ENCODE results near the gene DEPDC5.
"Not testable (repeated sequence)": the region's sequence is repeated elsewhere in the genome, so short reads cannot be mapped to it uniquely, and the experiment has no call there.

Gene DEPDC5

GRCh38 chr22:31753634-31754501 is at the start of gene DEPDC5:
Gene DEPDC5 (plus strand): TSS chr22:31754019. CDS start chr22:31754922, 903 bp downstream.
- peak; percentile 91 to 98 for DNase-seq

- DNase-seq = no peak
Observed at GRCh38 chr22:31707519-31707918, 46.3 kb upstream of the DEPDC5 start.

- peak; percentile 29 to 66 for DNase-seq
Observed at GRCh38 chr22:31711226-31711625, 42.6 kb upstream of the DEPDC5 start.

- no peak for DNase-seq
Observed at GRCh38 chr22:31715147-31715778, 38.6 kb upstream of the DEPDC5 start.

GRCh38 chr22:31719850-31720471 is 33.9 kb upstream of the DEPDC5 start:
- DNase-seq = no peak

GRCh38 chr22:31723723-31724122 is 30.1 kb upstream of the DEPDC5 start:
- DNase-seq = no peak

GRCh38 chr22:31726692-31727091 is 27.1 kb upstream of the DEPDC5 start:
- DNase-seq = no peak

- no peak for DNase-seq
Observed at GRCh38 chr22:31728857-31729256, 25.0 kb upstream of the DEPDC5 start.

DNA sequence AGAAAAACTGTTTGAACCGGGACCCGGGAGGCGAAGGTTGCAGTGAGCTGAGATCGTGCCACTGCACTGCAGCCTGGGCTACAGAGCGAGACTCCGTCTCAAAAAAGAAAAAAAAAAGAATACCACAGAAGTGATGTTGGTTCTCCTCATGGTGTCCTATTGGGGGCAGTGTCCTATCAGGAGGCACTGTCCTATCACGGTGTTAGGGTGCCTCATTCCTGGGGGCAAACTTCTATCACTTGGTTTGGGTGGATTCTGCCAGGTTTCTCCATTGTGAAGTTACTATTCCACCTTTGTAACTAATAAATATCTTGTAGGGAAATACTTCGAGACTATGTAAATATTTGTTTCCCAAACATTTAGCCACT is 23.5 kb upstream of the DEPDC5 start:
- DNase-seq = no peak

DNA sequence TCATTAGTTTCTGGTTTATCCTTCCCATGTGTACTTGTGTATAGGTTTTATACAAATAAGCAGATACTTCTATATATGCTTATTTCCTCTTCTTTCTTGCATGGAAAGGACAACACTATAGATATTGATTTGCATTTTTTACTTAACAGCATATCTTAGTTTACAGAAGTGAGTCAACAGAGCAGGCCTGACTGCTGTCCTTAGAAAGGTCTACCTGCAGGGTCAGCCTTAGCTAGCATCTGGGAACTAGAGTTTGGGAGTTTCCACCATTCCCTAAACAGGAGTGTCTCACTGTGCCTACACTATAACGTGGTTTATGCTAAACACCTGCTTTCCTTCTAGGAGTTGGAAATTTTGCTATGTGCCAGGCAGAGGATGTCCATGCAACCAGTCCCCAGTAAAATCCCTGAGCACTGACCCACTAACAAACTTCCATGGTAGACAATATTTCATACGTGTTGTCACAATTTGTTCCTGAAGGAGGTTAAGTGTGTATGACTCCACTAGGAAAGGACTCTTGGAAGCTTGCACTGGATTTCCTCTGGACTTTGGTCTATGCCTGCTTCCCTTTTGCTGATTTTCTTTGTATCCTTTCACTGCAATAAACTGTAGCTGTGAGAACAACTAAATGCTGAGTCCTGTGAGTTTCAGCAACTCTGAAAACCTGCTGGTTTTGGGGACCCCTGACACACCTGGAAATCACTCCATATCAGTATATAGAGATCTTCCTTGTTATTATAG is 21.6 kb upstream of the DEPDC5 start:
- DNase-seq = no peak

DNA sequence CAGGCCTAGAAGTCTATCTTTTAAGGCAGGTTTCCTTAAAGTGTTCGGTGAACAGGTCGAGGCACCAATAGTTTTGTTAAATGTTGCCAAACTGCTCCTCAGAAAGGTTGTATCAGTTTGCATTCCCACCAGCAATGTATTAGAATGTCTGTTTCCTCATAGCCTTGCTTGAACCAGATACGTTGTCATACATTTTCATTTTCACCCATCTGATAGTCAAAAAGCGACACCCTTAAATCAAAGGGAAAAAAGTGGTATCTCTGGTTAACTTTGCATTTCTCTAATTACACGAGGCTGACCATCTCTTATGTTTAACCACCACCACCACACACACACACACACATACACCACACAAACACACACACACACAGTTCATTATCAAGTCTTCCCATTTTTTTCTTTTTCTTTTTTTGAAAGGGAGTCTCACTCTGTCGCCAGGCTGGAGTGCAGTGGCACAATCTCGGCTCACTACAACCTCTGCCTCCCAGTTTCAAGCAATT is 20.2 kb upstream of the DEPDC5 start:
- no peak for DNase-seq

- no peak for DNase-seq
Observed at GRCh38 chr22:31734512-31734911, 19.3 kb upstream of the DEPDC5 start.

DNA sequence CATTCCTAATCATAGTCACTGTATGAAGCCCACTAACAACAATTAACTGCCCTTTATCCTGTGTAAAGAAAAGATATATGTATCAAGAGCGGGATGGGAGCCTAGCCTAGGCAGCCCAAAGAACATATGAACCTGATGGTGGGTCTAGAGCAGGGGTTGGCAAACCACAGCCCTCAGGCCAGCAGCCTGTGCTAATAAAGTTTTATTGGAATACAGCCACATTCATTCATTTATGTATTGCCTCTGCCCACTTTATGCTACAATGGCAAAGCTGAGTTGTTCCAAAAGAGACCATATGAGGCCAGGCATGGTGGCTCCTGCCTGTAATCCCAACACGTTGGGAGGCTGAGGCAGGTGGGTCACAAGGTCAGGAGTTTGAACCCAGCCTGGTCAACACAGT is 17.4 kb upstream of the DEPDC5 start:
- DNase-seq = no peak

DNA sequence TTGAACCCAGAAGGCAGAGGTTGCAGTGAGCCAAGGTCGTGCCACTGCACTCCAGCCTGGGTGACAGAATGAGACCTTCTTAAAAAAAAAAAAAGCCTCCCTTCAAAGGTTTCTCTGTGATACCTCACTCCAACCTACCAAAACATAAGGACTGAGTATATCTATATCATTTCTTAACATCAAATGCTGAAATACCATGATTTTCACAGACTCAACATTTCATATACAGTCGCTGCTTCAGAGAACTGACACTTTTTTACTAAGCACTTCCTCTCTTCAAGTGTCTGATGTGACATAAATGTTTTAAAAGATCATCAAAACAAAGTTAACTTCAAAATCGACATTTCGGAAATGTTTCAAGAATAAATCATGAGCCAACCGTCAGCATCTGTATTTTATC is 15.9 kb upstream of the DEPDC5 start:
- no peak for DNase-seq

GRCh38 chr22:31738566-31738965 is 15.3 kb upstream of the DEPDC5 start:
- no peak for DNase-seq

- no peak for DNase-seq
Observed at GRCh38 chr22:31739795-31740201, 14.0 kb upstream of the DEPDC5 start.

GRCh38 chr22:31740314-31740713 is 13.5 kb upstream of the DEPDC5 start:
- not testable (repeated sequence) for DNase-seq

- peak; percentile 50 to 54 for DNase-seq
Observed at GRCh38 chr22:31742115-31742514, 11.7 kb upstream of the DEPDC5 start.

GRCh38 chr22:31742682-31743081 is 11.1 kb upstream of the DEPDC5 start:
- DNase-seq = no peak

- DNase-seq = no peak
Observed at GRCh38 chr22:31743871-31744270, 9.9 kb upstream of the DEPDC5 start.

DNA sequence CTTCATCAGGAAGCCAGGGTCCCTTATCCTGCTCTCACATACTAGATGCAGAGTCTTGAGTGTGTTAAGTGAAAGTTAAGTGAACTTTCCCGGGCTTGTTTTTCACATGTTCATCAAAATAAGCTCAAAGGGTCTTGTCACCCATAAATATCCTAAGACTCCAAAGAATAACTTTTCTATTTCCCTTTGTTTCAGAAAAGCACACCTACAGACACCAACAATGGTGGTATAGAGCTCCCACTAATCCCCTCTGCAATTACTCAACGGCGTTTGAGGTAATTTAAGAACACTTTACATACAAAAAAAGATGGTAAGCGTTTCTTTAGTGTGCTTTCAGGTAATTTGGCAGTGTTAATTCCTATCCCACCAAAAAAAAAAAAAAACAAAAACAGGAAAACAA is 6.4 kb upstream of the DEPDC5 start:
- DNase-seq = no peak

DNA sequence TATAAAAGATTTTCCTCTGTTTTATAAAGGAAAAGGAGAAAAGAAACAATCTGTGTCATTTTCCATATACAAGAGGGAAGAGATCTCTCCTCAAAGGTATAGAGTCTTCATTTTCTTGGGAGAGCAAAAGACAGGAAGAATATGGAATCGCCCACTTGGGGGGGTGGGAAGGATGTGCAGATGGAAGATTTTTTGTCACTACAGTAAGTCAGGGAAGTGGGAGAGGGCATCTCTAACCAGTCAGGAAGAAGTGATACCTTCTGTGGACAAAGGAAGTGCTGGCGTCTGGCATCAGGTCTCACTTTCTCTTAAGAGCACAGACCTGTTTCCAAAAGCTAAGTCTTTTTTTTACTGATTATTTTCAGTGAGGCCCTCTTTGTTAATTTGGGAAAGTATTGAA is 5.3 kb upstream of the DEPDC5 start:
- DNase-seq = peak in 1 of 2 donors; percentile 15
